HS-5 (cell line): Measurements from ENCODE around the gene C1orf115.
"Not testable (repeated sequence)": the region's sequence is repeated elsewhere in the genome, so short reads cannot be mapped to it uniquely, and the experiment has no call there.

Experiments used
- DNase-seq: peaks from one replicate; pipeline ENCODE4 v3.0.0-alpha.2; 2012; ENCODE audit warnings: low read depth

The C1orf115 gene, protein sequence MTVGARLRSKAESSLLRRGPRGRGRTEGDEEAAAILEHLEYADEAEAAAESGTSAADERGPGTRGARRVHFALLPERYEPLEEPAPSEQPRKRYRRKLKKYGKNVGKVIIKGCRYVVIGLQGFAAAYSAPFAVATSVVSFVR

DNA sequence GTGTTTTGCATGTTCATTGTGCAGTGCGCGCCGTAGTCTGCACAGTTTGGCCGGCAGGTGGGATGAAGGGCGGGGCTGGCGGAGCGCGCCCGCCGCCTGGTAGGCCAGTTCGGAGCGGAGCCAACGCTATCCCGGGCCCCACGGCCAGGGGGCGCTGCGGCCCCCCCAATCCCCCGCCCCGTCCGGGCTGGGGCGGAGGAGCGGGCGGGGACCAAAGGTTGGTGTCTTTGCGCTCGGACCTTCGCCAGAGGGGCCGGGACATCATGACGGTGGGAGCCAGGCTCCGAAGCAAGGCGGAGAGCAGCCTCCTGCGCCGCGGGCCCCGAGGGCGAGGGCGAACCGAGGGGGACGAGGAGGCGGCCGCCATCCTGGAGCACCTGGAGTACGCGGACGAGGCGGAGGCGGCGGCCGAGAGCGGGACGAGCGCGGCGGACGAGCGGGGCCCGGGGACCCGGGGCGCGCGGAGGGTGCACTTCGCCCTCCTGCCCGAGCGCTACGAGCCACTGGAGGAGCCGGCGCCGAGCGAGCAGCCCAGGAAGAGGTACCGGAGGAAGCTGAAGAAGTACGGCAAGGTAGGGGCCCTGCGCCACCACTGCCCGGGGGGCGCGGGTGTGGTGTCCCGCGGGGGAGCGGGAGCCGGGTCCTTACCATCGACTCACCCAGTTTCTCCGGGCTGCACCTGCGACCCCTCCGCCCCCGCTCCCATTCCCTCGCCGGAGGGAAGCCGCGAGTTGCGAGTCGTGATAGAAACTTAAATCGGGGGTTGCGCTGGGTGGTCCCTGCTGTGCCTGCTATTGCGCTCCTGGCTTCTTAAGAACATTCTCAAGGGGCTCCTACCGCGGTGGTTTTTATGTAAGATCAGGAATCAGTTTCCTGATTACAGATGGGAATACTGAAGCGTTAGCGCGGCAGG is at the start of gene C1orf115:
TSS of gene C1orf115 (plus strand) at position 224 of the 913 bp plus-strand sequence. CDS start at position 264, 40 bp downstream.
- peak; percentile 28 for DNase-seq

GRCh38 chr1:220642285-220642684 is 47.9 kb upstream of the C1orf115 start:
- DNase-seq: no peak

DNA sequence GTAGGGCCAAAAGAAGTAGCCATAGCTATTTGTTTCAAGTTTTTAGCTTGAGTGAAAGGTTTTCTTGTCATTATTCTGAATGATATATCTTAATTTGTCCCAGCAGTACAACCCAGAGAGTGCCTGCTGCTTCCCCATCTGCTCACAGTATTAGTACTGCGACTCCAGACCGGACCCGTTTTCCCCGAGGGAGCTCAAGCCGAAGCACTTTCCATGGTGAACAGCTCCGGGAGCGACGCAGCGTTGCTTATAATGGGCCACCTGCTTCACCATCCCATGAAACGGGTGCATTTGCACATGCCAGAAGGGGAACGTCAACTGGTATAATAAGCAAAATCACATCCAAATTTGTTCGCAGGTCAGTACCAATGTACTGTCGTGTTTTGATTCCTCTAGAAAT is 37.2 kb upstream of the C1orf115 start:
- no peak for DNase-seq

- DNase-seq: no peak
Observed at GRCh38 chr1:220655509-220655908, 34.7 kb upstream of the C1orf115 start.

DNA sequence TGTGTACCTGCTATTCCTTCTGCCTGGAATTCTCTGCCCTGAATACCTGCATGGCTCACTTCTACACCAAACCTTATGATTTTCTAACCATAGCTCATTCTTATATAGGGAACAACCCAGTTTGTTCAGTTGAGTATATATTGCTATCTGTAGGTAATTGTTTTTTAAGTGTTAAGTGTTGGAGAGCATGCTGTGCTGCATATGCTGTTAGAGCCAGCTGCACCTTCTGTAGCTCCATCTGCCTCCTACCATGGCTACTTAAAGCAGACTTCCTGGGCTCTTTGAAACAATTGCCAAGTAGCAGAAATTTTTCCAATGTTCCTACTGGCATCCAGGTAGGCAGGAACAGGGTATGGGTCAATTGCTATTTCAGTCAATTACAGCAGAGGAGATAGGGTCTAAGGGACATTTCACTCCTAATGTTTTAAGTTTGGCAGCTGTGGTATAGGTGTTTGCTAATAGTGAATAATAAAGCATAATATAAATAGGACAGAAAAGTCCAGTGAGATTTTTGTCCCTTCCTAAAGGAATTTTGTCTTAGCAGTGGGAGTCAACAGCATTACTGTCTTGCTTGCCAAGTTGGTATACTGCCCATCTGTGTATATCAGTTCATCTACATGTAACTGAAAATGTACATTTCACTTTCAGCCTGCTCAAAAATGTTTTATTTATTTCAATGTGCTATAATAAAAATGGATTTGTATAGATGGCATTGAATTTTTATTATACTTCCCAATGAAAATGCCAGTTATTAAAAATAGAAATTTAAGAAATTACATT is 34.0 kb upstream of the C1orf115 start:
- DNase-seq: no peak

GRCh38 chr1:220666349-220666748 is 23.8 kb upstream of the C1orf115 start:
- no peak for DNase-seq

- no peak for DNase-seq
Observed at GRCh38 chr1:220669005-220669404, 21.2 kb upstream of the C1orf115 start.

DNA sequence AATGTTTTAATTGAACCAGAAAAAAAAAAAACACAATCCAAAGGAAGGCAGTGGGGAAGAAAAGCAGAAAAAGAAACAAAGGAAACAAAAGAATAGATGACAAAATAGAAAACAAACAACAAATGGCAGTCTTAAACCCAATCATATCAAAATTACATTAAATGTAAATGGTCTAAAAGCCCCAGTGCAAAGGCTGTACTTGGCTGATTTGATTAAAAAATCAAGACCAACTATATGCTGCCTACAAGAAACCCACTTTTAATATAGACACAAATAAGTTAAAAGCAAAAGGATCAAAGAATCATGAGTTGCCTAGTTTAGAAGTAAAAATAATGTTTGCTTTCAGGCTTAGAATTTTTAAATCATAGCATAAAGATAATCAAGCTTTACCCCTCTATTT is 19.8 kb upstream of the C1orf115 start:
- DNase-seq: no peak

- DNase-seq: no peak
Observed at GRCh38 chr1:220673921-220674320, 16.2 kb upstream of the C1orf115 start.

GRCh38 chr1:220677251-220677650 is 12.9 kb upstream of the C1orf115 start:
- DNase-seq: no peak

DNA sequence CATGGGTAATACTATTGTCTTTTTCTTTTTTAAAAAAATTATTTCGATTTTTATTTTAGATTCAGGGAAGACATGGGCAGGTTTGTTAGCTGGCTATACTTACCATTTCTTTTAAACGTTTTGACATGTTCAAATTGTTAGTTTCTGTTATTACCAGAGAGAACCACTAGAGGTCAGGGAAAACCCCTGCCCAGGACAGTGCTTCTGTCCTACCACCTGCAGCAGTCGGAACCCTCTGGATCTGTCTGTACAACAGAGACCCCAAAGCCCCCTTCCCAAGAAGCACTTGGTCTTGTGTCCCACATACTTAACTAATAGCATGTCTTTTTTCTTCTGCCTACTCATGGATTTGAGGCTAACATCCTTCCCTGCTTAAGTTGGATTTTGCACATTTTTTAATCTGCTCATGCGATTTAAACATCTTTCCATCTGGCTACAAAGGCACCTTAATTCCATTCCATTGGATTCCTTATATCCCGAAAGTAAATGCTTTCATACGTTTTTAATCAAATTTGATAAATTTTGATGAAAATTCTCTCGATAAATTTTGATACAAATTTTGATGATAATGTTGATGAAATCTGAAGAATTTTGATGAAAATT is 10.0 kb upstream of the C1orf115 start:
- DNase-seq: no peak

DNA sequence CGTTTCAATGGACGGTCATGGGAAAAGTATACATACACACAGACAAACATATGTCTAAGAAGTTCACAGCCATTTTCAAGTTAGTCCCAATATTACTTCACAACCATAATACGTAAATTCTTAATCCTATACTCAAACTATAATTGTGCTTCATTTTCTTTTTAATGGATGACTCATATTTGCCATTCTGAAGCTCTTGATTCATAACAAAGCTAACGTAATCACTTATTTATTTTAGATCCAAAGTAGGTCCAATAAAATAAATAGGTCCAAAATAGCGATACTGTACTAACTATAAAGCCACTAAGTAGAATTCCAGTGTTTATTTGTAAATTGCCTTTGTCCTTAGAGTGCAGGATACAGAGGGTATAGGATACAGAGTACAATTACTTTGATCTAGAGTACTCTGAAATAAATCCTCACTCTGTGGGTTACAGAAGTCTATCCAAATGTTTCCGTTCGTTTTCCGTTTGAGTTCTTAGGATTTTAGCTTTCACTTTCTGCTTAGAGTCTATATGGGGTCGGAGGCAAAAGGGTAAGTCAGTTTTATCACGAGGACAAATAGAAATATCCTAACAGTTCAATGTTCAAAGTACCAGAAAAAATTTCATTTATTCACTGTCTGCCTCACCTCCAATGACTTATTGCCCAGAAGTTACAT is 8.8 kb upstream of the C1orf115 start:
- no peak for DNase-seq

DNA sequence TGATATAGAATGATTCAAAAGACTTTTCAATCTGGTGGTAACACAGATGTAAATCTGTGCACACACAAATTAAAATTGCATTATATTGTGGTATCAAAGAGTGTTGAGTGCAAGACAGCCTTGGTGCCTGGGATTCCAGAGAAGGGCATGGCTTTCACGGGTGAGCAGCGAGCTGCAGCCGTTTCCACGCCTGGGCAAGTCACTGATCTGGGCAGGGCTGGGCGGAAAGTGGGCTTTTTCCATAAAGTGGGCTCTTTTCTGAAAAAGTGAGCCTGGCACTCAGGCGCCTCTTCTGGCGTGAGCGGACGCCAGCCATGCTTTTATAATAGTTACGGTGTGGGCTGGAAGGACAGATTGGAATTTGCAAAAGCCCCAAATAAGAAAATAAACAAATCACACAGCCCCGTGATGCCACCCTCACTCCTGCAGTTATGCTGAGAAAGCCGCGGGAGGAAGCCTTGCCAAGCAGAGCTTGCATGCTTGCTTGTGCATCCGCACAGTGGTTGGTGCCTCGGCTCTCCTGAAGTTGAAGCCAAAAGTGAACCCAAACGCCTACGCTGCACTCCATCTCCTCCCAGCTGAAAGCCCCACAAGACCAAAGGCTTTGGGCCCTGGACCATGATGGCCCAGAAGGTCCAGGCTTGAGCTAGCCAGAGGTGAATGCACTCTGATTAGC is 7.1 kb upstream of the C1orf115 start:
- no peak for DNase-seq

GRCh38 chr1:220683716-220684115 is 6.4 kb upstream of the C1orf115 start:
- DNase-seq: not testable (repeated sequence)

DNA sequence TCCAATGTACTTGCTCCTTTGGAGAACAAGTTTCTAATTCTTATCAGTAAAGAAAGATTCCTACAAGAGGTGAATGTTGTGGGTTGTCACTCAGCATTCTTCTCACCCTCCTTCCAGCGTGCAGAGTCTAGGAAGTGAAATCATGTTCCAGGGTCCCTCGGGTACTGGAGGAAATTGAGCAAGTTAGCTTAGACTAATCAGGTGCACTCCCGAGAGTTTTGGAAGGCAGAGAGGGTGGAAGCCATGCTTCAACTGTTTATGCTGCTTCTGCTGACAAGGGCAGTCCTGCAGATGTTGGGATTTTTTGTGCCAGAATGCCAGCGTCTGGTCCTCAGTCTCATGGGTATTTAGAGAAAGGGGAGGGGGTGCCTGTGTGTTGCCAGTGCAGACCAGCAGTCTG is 5.3 kb upstream of the C1orf115 start:
- DNase-seq: no peak

DNA sequence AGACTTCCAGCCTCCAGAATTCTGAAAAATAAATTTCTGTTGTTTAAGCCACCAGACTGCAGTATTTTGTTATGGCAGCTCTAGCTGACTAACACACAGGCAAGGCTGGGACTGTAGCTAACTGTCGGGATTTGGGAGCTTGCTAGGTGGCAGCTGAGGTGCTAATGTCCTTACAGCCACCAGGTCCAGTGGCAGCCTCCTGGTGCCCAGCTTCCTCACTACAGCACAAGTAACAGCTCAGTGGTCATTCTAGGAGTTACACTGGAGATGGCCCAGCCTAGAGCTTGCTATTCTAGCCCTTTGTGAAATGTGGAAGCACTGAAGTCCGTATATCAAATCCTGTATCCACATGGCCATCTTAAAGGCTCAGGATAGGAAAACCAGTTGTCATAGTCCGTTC is 4.3 kb upstream of the C1orf115 start:
- DNase-seq: no peak

GRCh38 chr1:220687809-220688208 is 2.4 kb upstream of the C1orf115 start:
- DNase-seq: no peak

DNA sequence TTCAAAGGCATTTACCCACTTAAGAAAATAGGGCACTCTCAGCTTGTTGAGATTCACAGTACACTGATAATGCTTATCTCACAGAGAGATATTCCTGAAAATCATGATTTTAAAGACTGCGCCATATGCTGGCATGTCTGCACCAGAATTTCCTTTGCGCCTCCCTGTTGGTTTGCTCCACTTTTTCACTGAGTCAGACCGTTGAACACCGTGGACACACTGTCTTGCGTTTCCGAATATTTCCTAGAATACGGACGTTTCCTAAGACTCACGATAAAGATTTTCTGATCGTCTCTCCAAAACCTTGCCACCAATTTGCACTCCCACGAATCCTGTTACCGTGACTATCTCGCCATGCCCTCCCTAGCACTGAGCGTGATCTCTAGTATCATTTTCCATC is 497 bp upstream of the C1orf115 start:
- no peak for DNase-seq

DNA sequence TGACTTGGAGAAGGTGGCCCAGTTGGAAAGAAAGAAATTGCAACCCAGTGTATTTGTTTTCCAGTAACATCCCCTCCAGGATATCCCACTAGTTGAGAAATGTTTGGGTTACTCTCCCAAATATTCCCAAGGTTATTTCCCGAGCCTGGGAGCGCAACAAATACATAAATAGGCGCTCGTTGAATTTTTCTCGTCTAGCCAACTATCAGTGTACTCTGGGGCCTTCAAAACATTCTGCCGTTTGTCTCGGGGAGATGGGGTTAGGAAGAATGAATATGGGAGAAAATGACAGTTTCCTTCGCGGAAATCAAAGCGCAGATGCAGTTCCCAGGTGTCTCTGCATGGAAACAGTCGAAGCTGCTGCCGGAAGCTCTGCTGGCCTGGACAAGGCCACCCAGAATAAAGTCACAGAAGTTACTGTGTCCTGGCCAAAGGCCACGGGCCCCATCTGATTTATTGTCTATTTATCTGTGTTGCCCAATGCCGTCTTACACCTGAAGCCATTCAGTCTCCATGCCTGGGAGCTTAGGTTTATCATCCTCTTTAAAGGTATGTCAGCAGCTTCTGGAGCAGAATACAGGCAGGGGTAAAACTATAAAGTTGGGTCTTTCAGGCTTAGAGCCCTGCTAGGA is 1.0 kb downstream of the C1orf115 start:
- no peak for DNase-seq

GRCh38 chr1:220692436-220693228 is 2.5 kb downstream of the C1orf115 start:
- no peak for DNase-seq
